MM.1S (cell line): ENCODE results near the gene RAMACL.
A peak's percentile ranks its signal among the peaks of the same experiment; 100 is the strongest.

Source experiments
- DNase-seq: peaks from one replicate; pipeline ENCODE4 v3.0.0-alpha.2; 2015
- H2AFZ ChIP-seq: fragments of 300-600 bp; sonication (generic); 2 replicates; pipeline ENCODE4 v1.6.0; 2016; ENCODE audit warnings: antibody characterized with exemption, low read length
- H3F3A ChIP-seq: fragments of 300-600 bp; sonication (generic); 2 replicates; pipeline ENCODE4 v1.6.1; 2016; ENCODE audit warnings: mild to moderate bottlenecking, antibody characterized with exemption, low read length, moderate library complexity, mixed read lengths; ENCODE audit not compliant: insufficient read depth
- H3K27ac ChIP-seq: fragments of 300-600 bp; sonication (generic); 2 replicates; pipeline ENCODE4 v1.5.1; 2016; ENCODE audit warnings: mild to moderate bottlenecking, low read length
- H3K27me3 ChIP-seq: fragments of 300-600 bp; sonication (generic); replicated peaks from 2 replicates; pipeline ENCODE4 v1.6.0; 2016; ENCODE audit warnings: low read length; ENCODE audit not compliant: insufficient read depth
- H3K36me3 ChIP-seq: fragments of 300-600 bp; sonication (generic); replicated peaks from 2 replicates; pipeline ENCODE4 v1.6.1; 2016; ENCODE audit warnings: mild to moderate bottlenecking, low read length, mixed read lengths; ENCODE audit not compliant: insufficient read depth
- H3K4me1 ChIP-seq: fragments of 300-600 bp; sonication (generic); 2 replicates; pipeline ENCODE4 v1.6.1; 2016; ENCODE audit warnings: low read length, mixed read lengths
- H3K4me2 ChIP-seq: fragments of 300-600 bp; sonication (generic); 2 replicates; pipeline ENCODE4 v1.6.0; 2016; ENCODE audit warnings: low read depth, low read length
- H3K4me3 ChIP-seq: fragments of 300-600 bp; sonication (generic); 2 replicates; pipeline ENCODE4 v1.5.1; 2016; ENCODE audit warnings: low read length, mixed read lengths
- H3K79me2 ChIP-seq: fragments of 300-600 bp; sonication (generic); 2 replicates; pipeline ENCODE4 v1.6.1; 2016; ENCODE audit warnings: mixed run types, low read length, mixed read lengths
- H3K9ac ChIP-seq: fragments of 300-600 bp; sonication (generic); 2 replicates; pipeline ENCODE4 v1.6.1; 2016; ENCODE audit warnings: low read length, mixed read lengths
- H3K9me2 ChIP-seq: fragments of 300-600 bp; sonication (generic); replicated peaks from 2 replicates; pipeline ENCODE4 v1.6.1; 2016; ENCODE audit warnings: mild to moderate bottlenecking, low read length, mixed read lengths; ENCODE audit not compliant: insufficient read depth
- H3K9me3 ChIP-seq: fragments of 300-600 bp; sonication (generic); replicated peaks from 2 replicates; pipeline ENCODE4 v1.6.1; 2016; ENCODE audit warnings: mild to moderate bottlenecking, low read length, mixed read lengths; ENCODE audit not compliant: insufficient read depth
- H4K20me1 ChIP-seq: fragments of 300-600 bp; sonication (generic); 2 replicates; pipeline ENCODE4 v1.6.1; 2016; ENCODE audit warnings: mild to moderate bottlenecking, low read length, moderate library complexity, mixed read lengths; ENCODE audit not compliant: insufficient read depth
- CTCF ChIP-seq: fragments of 300-600 bp; sonication (generic); IDR thresholded peaks from 2 replicates; pipeline ENCODE4 v1.5.1; 2016; ENCODE audit warnings: antibody characterized with exemption, low read length, mixed read lengths
- EZH2 ChIP-seq: fragments of 300-600 bp; sonication (generic); optimal IDR thresholded peaks from 2 replicates; pipeline ENCODE3; 2017; ENCODE audit warnings: low read depth, mild to moderate bottlenecking, antibody characterized with exemption, low read length, mixed read lengths
- EZH2phosphoT487 ChIP-seq: fragments of 300-600 bp; sonication (generic); IDR thresholded peaks from 2 replicates; pipeline ENCODE4 v1.6.1; 2018; ENCODE audit warnings: antibody characterized with exemption, low read length

Gene RAMACL

DNA sequence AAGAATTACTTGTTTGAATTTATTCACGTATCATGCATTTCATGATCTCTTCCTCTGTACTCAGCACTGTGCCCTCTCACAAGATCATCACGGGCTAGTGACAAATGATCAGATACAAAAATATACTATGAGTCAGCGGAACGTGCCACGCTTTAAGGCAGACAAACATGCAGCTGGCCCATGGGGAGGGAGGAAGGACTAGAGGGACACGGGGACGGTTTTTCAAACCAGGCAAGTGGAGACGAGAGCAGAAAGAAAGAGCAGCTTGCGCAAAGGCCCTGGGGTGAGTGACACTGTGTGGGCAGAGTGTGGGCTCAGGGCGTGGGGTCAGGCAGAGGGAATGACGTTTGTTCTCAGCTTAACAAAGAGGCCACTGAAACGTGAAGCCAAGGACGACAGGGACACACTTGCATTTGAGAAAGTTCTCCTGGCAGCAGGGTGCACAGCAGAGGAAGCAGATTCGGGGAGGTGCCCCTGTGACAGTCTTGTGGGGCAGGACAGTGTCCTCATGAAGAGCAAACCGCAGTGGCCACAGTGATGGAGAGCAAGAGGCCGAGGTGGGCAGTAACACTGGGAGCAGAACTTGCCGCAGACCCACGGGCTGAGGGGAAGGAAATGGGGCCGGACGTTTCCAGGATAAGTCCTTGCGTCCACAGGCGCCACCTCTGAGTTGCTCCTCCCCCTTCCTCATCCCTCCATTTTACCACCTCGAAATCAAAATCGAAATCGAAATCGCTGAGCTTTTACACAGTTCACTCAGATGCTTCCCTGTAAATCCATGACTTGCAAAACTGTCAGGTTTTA is 47.5 kb upstream of the RAMACL start:
- Histone ChIP-seq H3F3A (peaks cover 17% of the 10 kb centered on the region), H3K4me1 (peaks cover 29% of the 10 kb centered on the region), H4K20me1 (no peaks in the 10 kb centered on the region), H3K9ac (peak overlapping the region; percentile 50), H3K9me3 (no peaks in the 10 kb centered on the region), H3K9me2 (no peaks in the 10 kb centered on the region), H3K27ac (peak overlapping the region; percentile 61), H3K79me2 (no peaks in the 10 kb centered on the region), H3K36me3 (no peaks in the 10 kb centered on the region), H3K4me3 (peak overlapping the region; percentile 39), H3K27me3 (no peaks in the 10 kb centered on the region), H2AFZ (peak overlapping the region; percentile 51; the same call in 1 of the 2 replicates), H3K4me2 (peak overlapping the region; percentile 54)
- DNase-seq: peak; percentile 73
- TF ChIP-seq EZH2phosphoT487 (no peak), CTCF (no peak), EZH2 (no peak)

DNA sequence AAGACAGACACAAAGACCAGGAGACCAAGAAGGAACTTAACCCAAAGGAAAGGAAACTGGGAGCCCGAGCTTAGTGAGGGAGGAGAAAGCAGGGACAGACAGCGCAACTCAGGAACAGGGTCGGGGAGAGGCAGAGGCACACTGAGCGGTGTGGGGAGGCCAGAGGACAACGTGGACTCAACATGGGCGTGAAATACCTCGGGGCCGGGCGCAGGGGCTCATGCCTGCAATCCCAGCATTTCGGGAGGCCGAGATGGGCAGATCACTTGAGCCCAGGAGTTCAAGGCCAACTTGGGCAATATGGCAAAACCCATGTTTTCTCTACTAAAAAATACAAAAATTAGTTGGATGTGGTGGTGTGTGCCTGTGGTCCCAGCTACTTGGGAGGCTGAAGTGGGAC is 46.3 kb upstream of the RAMACL start:
- H3K79me2 ChIP-seq: no peaks in the 10 kb centered on the region
- H3K4me3 ChIP-seq: no peak overlapping the region
- H3K9me3 ChIP-seq: no peaks in the 10 kb centered on the region
- H3K27ac ChIP-seq: no peak overlapping the region
- no peaks in the 10 kb centered on the region for H3K9me2 ChIP-seq
- no peaks in the 10 kb centered on the region for H3K36me3 ChIP-seq
- peaks cover 23% of the 10 kb centered on the region for H3F3A ChIP-seq
- no peak for TF ChIP-seq CTCF
- TF ChIP-seq EZH2phosphoT487: no peak
- TF ChIP-seq EZH2: no peak
- no peak for DNase-seq
- H3K27me3 ChIP-seq: no peaks in the 10 kb centered on the region
- no peak overlapping the region for H2AFZ ChIP-seq
- H3K4me1 ChIP-seq: peaks cover 33% of the 10 kb centered on the region
- no peaks in the 10 kb centered on the region for H4K20me1 ChIP-seq
- H3K4me2 ChIP-seq: no peak overlapping the region
- no peak overlapping the region for H3K9ac ChIP-seq

DNA sequence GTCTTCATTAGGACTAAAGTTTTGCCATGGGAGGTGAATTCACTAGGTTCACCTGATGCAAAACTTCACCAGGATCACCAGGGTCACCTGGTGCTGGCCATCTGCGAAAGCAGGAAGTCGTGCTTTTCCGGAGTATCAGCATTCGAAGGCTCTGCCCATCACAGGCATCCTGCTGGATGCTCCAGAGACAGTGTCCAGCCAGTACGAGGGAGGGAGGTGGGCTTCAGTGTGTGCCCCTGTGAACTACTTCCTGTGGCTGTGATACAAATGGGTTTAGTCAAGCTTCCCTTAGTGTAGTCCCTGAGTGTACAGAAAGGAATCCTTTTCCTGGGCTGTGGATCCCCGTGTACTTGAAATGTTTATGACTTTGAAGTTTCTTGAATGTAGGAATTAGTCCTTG is 44.0 kb upstream of the RAMACL start:
- no peaks in the 10 kb centered on the region for H3K9me2 ChIP-seq
- peak overlapping the region; percentile 90 for H3K27ac ChIP-seq

More for the DNA sequence above, 44.0 kb upstream of the RAMACL start:
- H4K20me1 ChIP-seq: no peaks in the 10 kb centered on the region
- H3K9me3 ChIP-seq: no peaks in the 10 kb centered on the region
- peak overlapping the region; percentile 27; the same call in 1 of the 2 replicates for H3K9ac ChIP-seq
- peaks cover 23% of the 10 kb centered on the region for H3F3A ChIP-seq
- H3K79me2 ChIP-seq: no peaks in the 10 kb centered on the region
- no peak for TF ChIP-seq EZH2
- TF ChIP-seq EZH2phosphoT487: no peak
- TF ChIP-seq CTCF: no peak
- H3K4me2 ChIP-seq: peak overlapping the region; percentile 43
- DNase-seq: no peak
- H3K4me1 ChIP-seq: peaks cover 33% of the 10 kb centered on the region
- no peaks in the 10 kb centered on the region for H3K27me3 ChIP-seq
- H3K4me3 ChIP-seq: no peak overlapping the region
- no peak overlapping the region for H2AFZ ChIP-seq
- H3K36me3 ChIP-seq: no peaks in the 10 kb centered on the region
